Prostate gland (tissue), 2 donors: Measurements from ENCODE around the gene CHST10.

Experiments used
- CTCF ChIP-seq, 4 experiments: fragments of 200-600 bp in 2 of 4; fragments of 450-650 bp in 2 of 4; sonication (generic) in 2 of 4; IDR thresholded peaks; 1 replicate in 3 of 4; 2 replicates in 1 of 4; pipeline ENCODE4 v1.5.1; 2016 to 2019; ENCODE audit warnings: antibody characterized with exemption in 4 of 4, mild to moderate bottlenecking in 2 of 4, moderate library complexity in 2 of 4
- POLR2A ChIP-seq: fragments of 450-650 bp; IDR thresholded peaks from one replicate; pipeline ENCODE4 v1.6.1; 2016; ENCODE audit warnings: antibody characterized with exemption, mild to moderate bottlenecking
- POLR2AphosphoS5 ChIP-seq: sonication (generic); formaldehyde crosslinking; IDR thresholded peaks from one replicate; pipeline ENCODE4 v1.6.1; 2017; ENCODE audit warnings: antibody characterized with exemption

GRCh38 chr2:100352521-100352920 lies 64.9 kb downstream of the CHST10 start:
- TF ChIP-seq CTCF (IDR thresholded peaks at IDR 0.05) (no peak), POLR2AphosphoS5 (no peak), POLR2A (no peak)
